Activated effector memory CD4-positive, alpha-beta T cell treated with anti-CD3 and anti-CD28 coated beads, Interleukin-2, amount 50 U/mL, for 16 hours (primary cell): ENCODE measurements around the gene MRI1.
"Not testable (repeated sequence)": the region's sequence is repeated elsewhere in the genome, so short reads cannot be mapped to it uniquely, and the experiment has no call there.

Source experiments
- DNase-seq: peaks from one replicate; pipeline ENCODE4 v3.0.0-alpha.2; 2020

Gene MRI1

GRCh38 chr19:13762635-13763235, 1.6 kb upstream of the MRI1 start:
- DNase-seq = no peak

GRCh38 chr19:13763265-13763664, 1.1 kb upstream of the MRI1 start:
- DNase-seq = no peak

- peak; percentile 78 for DNase-seq
Observed at GRCh38 chr19:13764821-13765394, 586 bp downstream of the MRI1 start.

GRCh38 chr19:13765395-13766094, 1.2 kb downstream of the MRI1 start:
- no peak for DNase-seq

- DNase-seq = no peak
Observed at GRCh38 chr19:13766095-13766481, 1.8 kb downstream of the MRI1 start.

GRCh38 chr19:13768510-13768909, 4.2 kb downstream of the MRI1 start:
- no peak for DNase-seq

- DNase-seq = no peak
Observed at GRCh38 chr19:13770013-13770635, 5.8 kb downstream of the MRI1 start.

- DNase-seq = peak; percentile 97
Observed at GRCh38 chr19:13774217-13775191, 10.2 kb downstream of the MRI1 start, which contains the start of gene C19orf53. TSS of gene C19orf53 (plus strand) at chr19:13774456. CDS start at chr19:13774478, 22 bp downstream.

- DNase-seq = no peak
Observed at GRCh38 chr19:13778398-13778797, 14.1 kb downstream of the MRI1 start.

- DNase-seq = no peak
Observed at GRCh38 chr19:13778847-13779246, 14.5 kb downstream of the MRI1 start.

- DNase-seq = not testable (repeated sequence)
Observed at GRCh38 chr19:13779794-13780193, 15.5 kb downstream of the MRI1 start.

- DNase-seq = no peak
Observed at GRCh38 chr19:13781547-13781946, 17.2 kb downstream of the MRI1 start.

- no peak for DNase-seq
Observed at GRCh38 chr19:13782537-13782936, 18.2 kb downstream of the MRI1 start.

- DNase-seq = no peak
Observed at GRCh38 chr19:13783565-13784500, 19.5 kb downstream of the MRI1 start.

- peak; percentile 90 for DNase-seq
Observed at GRCh38 chr19:13784731-13785452, 20.6 kb downstream of the MRI1 start.

- peak; percentile 66 for DNase-seq
Observed at GRCh38 chr19:13788991-13789390, 24.7 kb downstream of the MRI1 start.

GRCh38 chr19:13790354-13790753, 26.0 kb downstream of the MRI1 start:
- DNase-seq = peak; percentile 66

GRCh38 chr19:13793317-13793716, 29.0 kb downstream of the MRI1 start:
- DNase-seq = not testable (repeated sequence)

GRCh38 chr19:13794398-13794756, 30.1 kb downstream of the MRI1 start:
- DNase-seq = no peak

- peak; percentile 97 for DNase-seq
Observed at GRCh38 chr19:13794757-13795589, 30.7 kb downstream of the MRI1 start, which contains the start of gene ZSWIM4. TSS of gene ZSWIM4 (plus strand) at chr19:13795443. CDS start at chr19:13795649, 206 bp downstream.
